SU-DHL-6 (cell line): Measurements from ENCODE around the gene WDR88.

Experiments
- EZH2phosphoT487 ChIP-seq: fragments of 200-600 bp; sonication (generic), shearing (Covaris generic); conservative IDR thresholded peaks from 2 replicates; pipeline ENCODE4 v1.6.1; 2018; ENCODE audit warnings: mild to moderate bottlenecking, antibody characterized with exemption, low read length, moderate library complexity, mixed read lengths
- TF ChIP-seq, protein P1 (sequence below): fragments of 200-600 bp; sonication (generic); IDR thresholded peaks from one replicate; pipeline ENCODE4 v1.5.1; 2017; ENCODE audit warnings: antibody characterized with exemption, mild to moderate bottlenecking, low read length, moderate library complexity; ENCODE audit not compliant: insufficient read depth, poor library complexity, severe bottlenecking

DNA sequence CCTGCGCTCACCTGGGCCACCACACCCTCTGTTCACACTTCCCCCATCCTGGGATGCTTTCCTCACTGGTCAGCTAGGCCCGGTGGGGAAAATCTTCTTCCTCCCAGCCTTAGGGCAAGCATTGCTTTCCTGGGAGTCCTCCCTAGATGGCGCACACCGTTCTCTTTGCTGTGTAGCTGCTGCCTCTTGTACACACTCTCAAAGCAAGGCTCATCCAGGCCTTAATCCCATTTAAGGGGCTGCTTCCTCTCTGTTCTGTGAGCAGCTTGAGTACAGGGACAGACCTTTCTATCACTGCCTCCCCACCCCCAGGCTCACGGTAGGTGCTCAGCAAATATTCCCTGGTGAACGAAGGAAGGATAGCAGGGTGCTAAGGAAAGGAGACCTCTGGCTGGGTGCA lies 82.7 kb downstream of the WDR88 start:
- TF ChIP-seq, protein P1, sequence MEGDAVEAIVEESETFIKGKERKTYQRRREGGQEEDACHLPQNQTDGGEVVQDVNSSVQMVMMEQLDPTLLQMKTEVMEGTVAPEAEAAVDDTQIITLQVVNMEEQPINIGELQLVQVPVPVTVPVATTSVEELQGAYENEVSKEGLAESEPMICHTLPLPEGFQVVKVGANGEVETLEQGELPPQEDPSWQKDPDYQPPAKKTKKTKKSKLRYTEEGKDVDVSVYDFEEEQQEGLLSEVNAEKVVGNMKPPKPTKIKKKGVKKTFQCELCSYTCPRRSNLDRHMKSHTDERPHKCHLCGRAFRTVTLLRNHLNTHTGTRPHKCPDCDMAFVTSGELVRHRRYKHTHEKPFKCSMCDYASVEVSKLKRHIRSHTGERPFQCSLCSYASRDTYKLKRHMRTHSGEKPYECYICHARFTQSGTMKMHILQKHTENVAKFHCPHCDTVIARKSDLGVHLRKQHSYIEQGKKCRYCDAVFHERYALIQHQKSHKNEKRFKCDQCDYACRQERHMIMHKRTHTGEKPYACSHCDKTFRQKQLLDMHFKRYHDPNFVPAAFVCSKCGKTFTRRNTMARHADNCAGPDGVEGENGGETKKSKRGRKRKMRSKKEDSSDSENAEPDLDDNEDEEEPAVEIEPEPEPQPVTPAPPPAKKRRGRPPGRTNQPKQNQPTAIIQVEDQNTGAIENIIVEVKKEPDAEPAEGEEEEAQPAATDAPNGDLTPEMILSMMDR = no peak
- TF ChIP-seq EZH2phosphoT487 = no peak
